Body of pancreas (tissue), 4 donors: ENCODE results near the gene DLL4.

Source experiments
- POLR2A ChIP-seq, 3 donors: fragments of 450-650 bp; IDR thresholded peaks; one replicate each; pipeline ENCODE4 v1.6.1; 2016; ENCODE audit warnings: antibody characterized with exemption in 3 of 3, mild to moderate bottlenecking in 2 of 3
- TF ChIP-seq, protein P1 (sequence below), 7 experiments: fragments of 450-650 bp in 4 of 7; fragments of 200-600 bp in 3 of 7; sonication (generic) in 3 of 7; IDR thresholded peaks; one replicate each; pipeline ENCODE4 v1.5.1; 2016 to 2019; ENCODE audit warnings: antibody characterized with exemption in 7 of 7

DNA sequence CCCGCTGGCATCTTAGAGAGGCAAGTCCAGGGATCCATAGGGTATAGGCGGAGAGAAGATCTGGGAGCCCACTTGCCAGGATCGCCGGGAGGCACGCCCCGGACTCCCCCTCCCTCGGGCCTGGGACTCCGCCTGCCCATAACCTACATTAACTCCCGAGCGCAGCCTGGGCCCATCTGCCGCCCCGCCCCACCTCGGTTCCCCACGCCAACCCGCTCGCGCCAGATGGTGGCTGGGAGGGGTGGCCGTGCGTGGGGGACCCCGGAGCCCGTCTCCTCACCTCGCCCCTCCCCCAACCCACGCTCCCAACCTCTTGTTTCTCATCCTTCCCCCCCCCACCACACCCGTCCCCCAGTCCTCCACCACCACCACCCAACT is 1.7 kb upstream of the DLL4 start:
- TF ChIP-seq, protein P1, sequence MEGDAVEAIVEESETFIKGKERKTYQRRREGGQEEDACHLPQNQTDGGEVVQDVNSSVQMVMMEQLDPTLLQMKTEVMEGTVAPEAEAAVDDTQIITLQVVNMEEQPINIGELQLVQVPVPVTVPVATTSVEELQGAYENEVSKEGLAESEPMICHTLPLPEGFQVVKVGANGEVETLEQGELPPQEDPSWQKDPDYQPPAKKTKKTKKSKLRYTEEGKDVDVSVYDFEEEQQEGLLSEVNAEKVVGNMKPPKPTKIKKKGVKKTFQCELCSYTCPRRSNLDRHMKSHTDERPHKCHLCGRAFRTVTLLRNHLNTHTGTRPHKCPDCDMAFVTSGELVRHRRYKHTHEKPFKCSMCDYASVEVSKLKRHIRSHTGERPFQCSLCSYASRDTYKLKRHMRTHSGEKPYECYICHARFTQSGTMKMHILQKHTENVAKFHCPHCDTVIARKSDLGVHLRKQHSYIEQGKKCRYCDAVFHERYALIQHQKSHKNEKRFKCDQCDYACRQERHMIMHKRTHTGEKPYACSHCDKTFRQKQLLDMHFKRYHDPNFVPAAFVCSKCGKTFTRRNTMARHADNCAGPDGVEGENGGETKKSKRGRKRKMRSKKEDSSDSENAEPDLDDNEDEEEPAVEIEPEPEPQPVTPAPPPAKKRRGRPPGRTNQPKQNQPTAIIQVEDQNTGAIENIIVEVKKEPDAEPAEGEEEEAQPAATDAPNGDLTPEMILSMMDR (IDR thresholded peaks at IDR 0.05) = no peak
- no peak for TF ChIP-seq POLR2A (IDR thresholded peaks at IDR 0.05)
